Stimulated activated CD4-positive, alpha-beta T cell treated with anti-CD3 and anti-CD28 coated beads, Interleukin-1b, Interleukin-23, amount 100 ng/mL, for 4 hours (primary cell): ENCODE data around the gene PGD.

Experiments
- DNase-seq, 2 donors: peaks; one replicate each; pipeline ENCODE4 v3.0.0-alpha.2; 2020; ENCODE audit warnings: low read depth in 2 of 2

Gene PGD

GRCh38 chr1:10398734-10399443 lies at the start of gene PGD:
PGD (plus strand) TSS chr1:10399064; CDS start chr1:10399118, 54 bp downstream.
- peak; percentile 95 to 97 for DNase-seq

- DNase-seq, result no peak
These were observed 45.6 kb upstream of the PGD start for GRCh38 chr1:10353282-10353681.

GRCh38 chr1:10353693-10354092 lies 45.2 kb upstream of the PGD start:
- no peak for DNase-seq

- DNase-seq, result no peak
These were observed 38.8 kb upstream of the PGD start for GRCh38 chr1:10360045-10360444.

- no peak for DNase-seq
These were observed 37.3 kb upstream of the PGD start for GRCh38 chr1:10361515-10361914.

- DNase-seq, result no peak
These were observed 30.7 kb upstream of the PGD start for GRCh38 chr1:10368194-10368593.

- no peak for DNase-seq
These were observed 24.4 kb upstream of the PGD start for GRCh38 chr1:10374442-10374860.

- DNase-seq, result peak in 1 of 2 donors; percentile 8
These were observed 21.4 kb upstream of the PGD start for GRCh38 chr1:10377365-10378029.

- no peak for DNase-seq
These were observed 20.6 kb upstream of the PGD start for GRCh38 chr1:10378081-10378841.

GRCh38 chr1:10379101-10379620 lies 19.7 kb upstream of the PGD start:
- DNase-seq, result no peak

- DNase-seq, result no peak
These were observed 19.2 kb upstream of the PGD start for GRCh38 chr1:10379676-10380075.

GRCh38 chr1:10380594-10381275 lies 18.1 kb upstream of the PGD start:
- no peak for DNase-seq

GRCh38 chr1:10383630-10384029 lies 15.2 kb upstream of the PGD start:
- DNase-seq, result no peak

- DNase-seq, result no peak
These were observed 14.6 kb upstream of the PGD start for GRCh38 chr1:10384219-10384618.

GRCh38 chr1:10386761-10387676 lies 11.8 kb upstream of the PGD start:
- no peak for DNase-seq

GRCh38 chr1:10387677-10388386 lies 11.0 kb upstream of the PGD start:
- DNase-seq, result no peak

GRCh38 chr1:10388387-10388715 lies 10.5 kb upstream of the PGD start:
- no peak for DNase-seq

- no peak for DNase-seq
These were observed 9.4 kb upstream of the PGD start for GRCh38 chr1:10389271-10389973.

GRCh38 chr1:10396870-10397269 lies 2.0 kb upstream of the PGD start:
- DNase-seq, result no peak

GRCh38 chr1:10398278-10398733 lies 558 bp upstream of the PGD start:
- no peak for DNase-seq
